SK-N-SH treated with all-trans-retinoic acid at 6 μM for 48 hours (cell line): ENCODE results near the gene GPHN.

Experiments
- ATAC-seq: fragments of 200-7000 bp; cut with Tn5 transposase; 3 replicates; pipeline ENCODE4 v1.9.1; 2020; ENCODE audit warnings: mild to moderate bottlenecking, moderate library complexity
- ARNTL ChIP-seq: fragments of 450-650 bp; formaldehyde crosslinking; IDR thresholded peaks from 2 replicates; pipeline ENCODE4 v1.5.0; 2020; ENCODE audit warnings: low read depth, mild to moderate bottlenecking, moderate library complexity, borderline replicate concordance
- BACH2 ChIP-seq: fragments of 250-450 bp; sonication (Bioruptor Pico); IDR thresholded peaks from 2 replicates; pipeline ENCODE4 v1.9.0; 2021; ENCODE audit warnings: mild to moderate bottlenecking, borderline replicate concordance
- CREB5 ChIP-seq: fragments of 250-450 bp; sonication (Bioruptor Pico); IDR thresholded peaks from 2 replicates; pipeline ENCODE4 v1.5.1; 2020; ENCODE audit warnings: low read depth, mild to moderate bottlenecking, moderate library complexity
- CSDC2 ChIP-seq: fragments of 250-450 bp; sonication (Bioruptor Pico); IDR thresholded peaks from 2 replicates; pipeline ENCODE4 v1.5.0; 2020; ENCODE audit warnings: mild to moderate bottlenecking, moderate library complexity
- CSRNP3 ChIP-seq: fragments of 250-450 bp; sonication (Bioruptor Pico); IDR thresholded peaks from 2 replicates; pipeline ENCODE4 v1.5.1; 2021; ENCODE audit warnings: mild to moderate bottlenecking, moderate library complexity
- ESRRG ChIP-seq: fragments of 250-450 bp; sonication (Bioruptor Pico); IDR thresholded peaks from 2 replicates; pipeline ENCODE4 v1.6.1; 2021; ENCODE audit warnings: mild to moderate bottlenecking
- GLIS3 ChIP-seq: fragments of 250-450 bp; sonication (Bioruptor Pico); IDR thresholded peaks from 2 replicates; pipeline ENCODE4 v1.5.0; 2020; ENCODE audit warnings: mild to moderate bottlenecking, moderate library complexity
- ISL1 ChIP-seq: fragments of 250-450 bp; sonication (Bioruptor Pico); IDR thresholded peaks from 2 replicates; pipeline ENCODE4 v2.1.2; 2022; ENCODE audit warnings: mild to moderate bottlenecking, moderate library complexity
- OSR1 ChIP-seq: fragments of 250-450 bp; sonication (Bioruptor Pico); IDR thresholded peaks from 2 replicates; pipeline ENCODE4 v1.8.0; 2022; ENCODE audit warnings: moderate library complexity, mild to moderate bottlenecking, inconsistent platforms
- PATZ1 ChIP-seq: fragments of 250-450 bp; sonication (Bioruptor Pico); IDR thresholded peaks from 2 replicates; pipeline ENCODE4 v1.8.0; 2020; ENCODE audit warnings: mild to moderate bottlenecking, moderate library complexity, borderline replicate concordance
- POU6F1 ChIP-seq: fragments of 250-450 bp; sonication (Bioruptor Pico); IDR thresholded peaks from 2 replicates; pipeline ENCODE4 v1.8.0; 2021; ENCODE audit warnings: low read depth, mild to moderate bottlenecking, moderate library complexity, borderline replicate concordance
- PPARA ChIP-seq: fragments of 250-450 bp; sonication (Bioruptor Pico); IDR thresholded peaks from 2 replicates; pipeline ENCODE4 v1.5.0; 2020; ENCODE audit warnings: mild to moderate bottlenecking, borderline replicate concordance
- RARB ChIP-seq: fragments of 250-450 bp; sonication (Bioruptor Pico); IDR thresholded peaks from 2 replicates; pipeline ENCODE4 v1.8.0; 2021; ENCODE audit warnings: mild to moderate bottlenecking, moderate library complexity
- SNAI2 ChIP-seq: fragments of 250-450 bp; sonication (Bioruptor Pico); IDR thresholded peaks from 2 replicates; pipeline ENCODE4 v1.5.0; 2020; ENCODE audit warnings: mild to moderate bottlenecking, moderate library complexity
- TCF4 ChIP-seq: fragments of 250-450 bp; sonication (Bioruptor Pico); IDR thresholded peaks from 2 replicates; pipeline ENCODE4 v1.8.0; 2021; ENCODE audit warnings: mild to moderate bottlenecking, moderate library complexity, borderline replicate concordance
- TOX ChIP-seq: fragments of 250-450 bp; sonication (Bioruptor Pico); IDR thresholded peaks from 2 replicates; pipeline ENCODE4 v1.8.0; 2021; ENCODE audit warnings: mild to moderate bottlenecking, moderate library complexity, borderline replicate concordance
- TSHZ2 ChIP-seq: fragments of 250-450 bp; sonication (Bioruptor Pico); IDR thresholded peaks from 2 replicates; pipeline ENCODE4 v1.5.0; 2020; ENCODE audit warnings: mild to moderate bottlenecking, moderate library complexity
- ZC3H10 ChIP-seq: fragments of 250-450 bp; sonication (Bioruptor Pico); IDR thresholded peaks from 2 replicates; pipeline ENCODE4 v1.5.1; 2021; ENCODE audit warnings: mild to moderate bottlenecking, moderate library complexity
- ZFP3 ChIP-seq: fragments of 250-450 bp; sonication (Bioruptor Pico); IDR thresholded peaks from 2 replicates; pipeline ENCODE4 v1.5.0; 2020; ENCODE audit warnings: mild to moderate bottlenecking, moderate library complexity
- ZFP30 ChIP-seq: fragments of 450-650 bp; formaldehyde crosslinking; IDR thresholded peaks from 2 replicates; pipeline ENCODE4 v1.5.0; 2022; ENCODE audit warnings: mild to moderate bottlenecking, moderate library complexity
- ZNF565 ChIP-seq: fragments of 450-650 bp; formaldehyde crosslinking; conservative IDR thresholded peaks from 2 replicates; pipeline ENCODE4 v1.5.0; 2020; ENCODE audit warnings: low read depth, mild to moderate bottlenecking, moderate library complexity
- ZNF70 ChIP-seq: fragments of 450-650 bp; formaldehyde crosslinking; IDR thresholded peaks from 2 replicates; pipeline ENCODE4 v1.5.0; 2020; ENCODE audit warnings: mild to moderate bottlenecking, moderate library complexity
- ZNF8 ChIP-seq: fragments of 450-650 bp; formaldehyde crosslinking; IDR thresholded peaks from 2 replicates; pipeline ENCODE4 v1.5.0; 2020; ENCODE audit warnings: mild to moderate bottlenecking, moderate library complexity

The GPHN gene

GRCh38 chr14:66490143-66491111, 17.5 kb upstream of the GPHN start:
- no peak for ATAC-seq
- TF ChIP-seq OSR1 (CRISPR knock-in tag) (no peak), CSDC2 (no peak), ZNF8 (CRISPR knock-in tag) (no peak), ZC3H10 (CRISPR knock-in tag) (no peak), ISL1 (CRISPR knock-in tag) (no peak), PPARA (no peak), ZNF565 (CRISPR knock-in tag) (no peak), BACH2 (CRISPR knock-in tag) (no peak), ESRRG (no peak), CREB5 (no peak), PATZ1 (CRISPR knock-in tag) (no peak)

GRCh38 chr14:66493750-66494149, 14.2 kb upstream of the GPHN start:
- no peak for ATAC-seq
- TF ChIP-seq GLIS3 (CRISPR knock-in tag) (no peak), CREB5 (0 out of 2 replicates have a peak, but pooled peaks have one; percentile 18), ZNF565 (CRISPR knock-in tag) (no peak), RARB (CRISPR knock-in tag) (no peak), CSDC2 (no peak), ESRRG (peak; percentile 59; the same call in 1 of the 2 replicates), ISL1 (CRISPR knock-in tag) (peak; percentile 98), OSR1 (CRISPR knock-in tag) (no peak), ZC3H10 (CRISPR knock-in tag) (no peak; the same call in 1 of the 2 replicates), SNAI2 (CRISPR knock-in tag) (no peak), ARNTL (no peak), POU6F1 (CRISPR knock-in tag) (no peak), BACH2 (CRISPR knock-in tag) (no peak), ZFP30 (CRISPR knock-in tag) (no peak), PATZ1 (CRISPR knock-in tag) (no peak), ZNF70 (CRISPR knock-in tag) (no peak), PPARA (no peak), ZNF8 (CRISPR knock-in tag) (no peak), TCF4 (peak; percentile 65), TOX (no peak), CSRNP3 (CRISPR knock-in tag) (no peak), TSHZ2 (CRISPR knock-in tag) (peak; percentile 62; the same call in 1 of the 2 replicates), ZFP3 (CRISPR knock-in tag) (no peak)
